Neural cell (in vitro differentiated cells): ENCODE results near the gene ALAS2.

Source experiments
- EP300 ChIP-seq: fragments of 450-650 bp; conservative IDR thresholded peaks from 2 replicates; pipeline ENCODE4 v1.6.1; 2014; ENCODE audit warnings: antibody characterized with exemption, mild to moderate bottlenecking, moderate library complexity; ENCODE audit not compliant: poor library complexity, severe bottlenecking
- EZH2 ChIP-seq: fragments of 200-600, 300-800 bp; shearing (Covaris generic), sonication (generic); IDR thresholded peaks from 2 replicates; pipeline ENCODE4 v1.6.1; 2014; ENCODE audit warnings: antibody characterized with exemption, low read length, borderline replicate concordance, mild to moderate bottlenecking; ENCODE audit not compliant: insufficient read depth, poor library complexity, severe bottlenecking
- MXI1 ChIP-seq: fragments of 450-650 bp; conservative IDR thresholded peaks from 2 replicates; pipeline ENCODE4 v1.6.1; 2014; ENCODE audit warnings: antibody characterized with exemption, mild to moderate bottlenecking; ENCODE audit not compliant: poor library complexity, severe bottlenecking
- POLR2AphosphoS5 ChIP-seq: IDR thresholded peaks from 2 replicates; pipeline ENCODE4 v1.6.1; 2012
- REST ChIP-seq: IDR thresholded peaks from 2 replicates; pipeline ENCODE4 v1.6.1; 2012; ENCODE audit warnings: borderline replicate concordance
- TAF1 ChIP-seq: IDR thresholded peaks from 2 replicates; pipeline ENCODE4 v1.6.1; 2012; ENCODE audit warnings: low read depth
- TF ChIP-seq, protein P1 (sequence below): fragments of 450-650 bp; IDR thresholded peaks from 2 replicates; pipeline ENCODE4 v1.5.1; 2014; ENCODE audit warnings: antibody characterized with exemption, mild to moderate bottlenecking, moderate library complexity; ENCODE audit not compliant: poor library complexity, severe bottlenecking

DNA sequence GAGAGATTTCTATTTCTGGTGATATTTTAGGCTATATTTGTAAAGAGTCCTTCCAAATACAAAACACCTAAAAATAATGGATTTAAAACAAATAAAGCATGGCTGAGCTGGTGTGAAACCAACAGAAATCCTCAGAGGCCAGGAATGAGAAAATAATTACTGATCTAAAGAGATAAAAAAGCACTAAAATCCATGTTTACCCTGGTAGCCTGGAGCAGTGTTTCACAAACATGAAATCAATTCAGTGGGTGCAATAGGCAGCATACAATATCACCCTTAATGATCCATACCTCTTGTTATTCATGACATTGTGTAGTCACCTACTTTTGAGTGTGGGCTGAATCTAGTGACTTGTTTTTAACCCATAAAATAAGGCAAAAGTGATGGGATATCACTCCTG, 51.3 kb downstream of the ALAS2 start:
- no peak for TF ChIP-seq EZH2
- TF ChIP-seq, protein P1, sequence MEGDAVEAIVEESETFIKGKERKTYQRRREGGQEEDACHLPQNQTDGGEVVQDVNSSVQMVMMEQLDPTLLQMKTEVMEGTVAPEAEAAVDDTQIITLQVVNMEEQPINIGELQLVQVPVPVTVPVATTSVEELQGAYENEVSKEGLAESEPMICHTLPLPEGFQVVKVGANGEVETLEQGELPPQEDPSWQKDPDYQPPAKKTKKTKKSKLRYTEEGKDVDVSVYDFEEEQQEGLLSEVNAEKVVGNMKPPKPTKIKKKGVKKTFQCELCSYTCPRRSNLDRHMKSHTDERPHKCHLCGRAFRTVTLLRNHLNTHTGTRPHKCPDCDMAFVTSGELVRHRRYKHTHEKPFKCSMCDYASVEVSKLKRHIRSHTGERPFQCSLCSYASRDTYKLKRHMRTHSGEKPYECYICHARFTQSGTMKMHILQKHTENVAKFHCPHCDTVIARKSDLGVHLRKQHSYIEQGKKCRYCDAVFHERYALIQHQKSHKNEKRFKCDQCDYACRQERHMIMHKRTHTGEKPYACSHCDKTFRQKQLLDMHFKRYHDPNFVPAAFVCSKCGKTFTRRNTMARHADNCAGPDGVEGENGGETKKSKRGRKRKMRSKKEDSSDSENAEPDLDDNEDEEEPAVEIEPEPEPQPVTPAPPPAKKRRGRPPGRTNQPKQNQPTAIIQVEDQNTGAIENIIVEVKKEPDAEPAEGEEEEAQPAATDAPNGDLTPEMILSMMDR: no peak
- no peak for TF ChIP-seq MXI1
- no peak for TF ChIP-seq EP300
- TF ChIP-seq POLR2AphosphoS5: no peak
- TF ChIP-seq TAF1: no peak
- TF ChIP-seq REST: no peak
